Measurements from ENCODE around the gene RELT. TPM values are rescaled to one million over a fixed set of nuclear protein-coding genes. Genes with fewer than 3 reads are reported as not detected.

RELT gene
- total RNA-seq, 2 donors from 2014 or later = 2.0 to 7.0 TPM

DNA sequence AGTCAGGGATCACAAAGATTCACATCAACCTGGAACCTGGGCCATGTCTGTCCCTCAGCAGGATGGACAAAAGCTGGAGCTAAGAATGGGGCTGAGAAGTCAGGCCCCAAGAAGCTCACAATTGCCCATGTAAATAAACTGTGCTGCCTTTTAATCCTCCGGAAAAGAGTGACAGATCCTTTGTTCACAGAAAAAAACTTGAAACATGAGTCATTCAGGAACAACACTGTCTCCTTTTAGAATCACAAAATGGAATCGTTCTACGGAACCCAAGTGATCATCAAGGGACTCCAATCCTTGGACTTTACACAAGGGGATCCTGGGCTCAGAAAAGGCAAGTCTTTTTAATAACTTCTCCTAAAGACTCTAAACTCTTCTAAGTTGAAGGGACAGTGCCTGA is 36.1 kb downstream of the RELT start:
- H3K27ac ChIP-seq = no peak overlapping the region

DNA sequence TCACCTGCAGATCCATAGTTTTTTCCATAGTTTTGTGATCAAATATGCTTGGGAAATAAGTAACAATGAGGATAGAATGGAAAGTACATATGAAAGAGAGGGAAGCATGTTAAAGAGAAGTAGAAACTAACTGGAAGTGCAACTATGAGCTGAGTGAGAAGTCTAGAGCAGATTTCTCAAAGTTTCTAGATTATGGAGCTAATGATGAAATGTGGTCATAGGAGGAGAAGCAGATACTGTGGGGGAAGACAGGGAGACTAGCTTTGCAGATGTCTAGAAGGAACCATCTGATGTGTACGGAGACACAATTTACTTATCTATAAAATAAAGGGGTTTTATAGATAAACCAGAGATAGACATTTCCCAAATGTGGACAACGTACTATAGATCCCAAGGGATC is 37.1 kb downstream of the RELT start:
- Histone ChIP-seq H3K9me3 (no peaks in the 10 kb centered on the region), H3K4me3 (no peak overlapping the region), H3K4me1 (peaks cover 0 to 26% of the 10 kb centered on the region in 2 donors), H3K27ac (no peak overlapping the region), H3K27me3 (no peaks in the 10 kb centered on the region), H3K36me3 (peaks cover 16% of the 10 kb centered on the region)
- DNase-seq (ENCODE audit: low spot score) = no peak
- TF ChIP-seq CTCF (IDR thresholded peaks at IDR 0.05) = no peak

More for the DNA sequence above, 36.1 kb downstream of the RELT start:
- no peak for DNase-seq (ENCODE audit: low spot score)
- TF ChIP-seq CTCF (IDR thresholded peaks at IDR 0.05) = no peak
- peaks cover 0 to 26% of the 10 kb centered on the region in 2 donors for H3K4me1 ChIP-seq
- no peaks in the 10 kb centered on the region for H3K9me3 ChIP-seq
- H3K36me3 ChIP-seq = peaks cover 24% of the 10 kb centered on the region
- no peaks in the 10 kb centered on the region for H3K27me3 ChIP-seq
- H3K4me3 ChIP-seq = no peak overlapping the region

DNA sequence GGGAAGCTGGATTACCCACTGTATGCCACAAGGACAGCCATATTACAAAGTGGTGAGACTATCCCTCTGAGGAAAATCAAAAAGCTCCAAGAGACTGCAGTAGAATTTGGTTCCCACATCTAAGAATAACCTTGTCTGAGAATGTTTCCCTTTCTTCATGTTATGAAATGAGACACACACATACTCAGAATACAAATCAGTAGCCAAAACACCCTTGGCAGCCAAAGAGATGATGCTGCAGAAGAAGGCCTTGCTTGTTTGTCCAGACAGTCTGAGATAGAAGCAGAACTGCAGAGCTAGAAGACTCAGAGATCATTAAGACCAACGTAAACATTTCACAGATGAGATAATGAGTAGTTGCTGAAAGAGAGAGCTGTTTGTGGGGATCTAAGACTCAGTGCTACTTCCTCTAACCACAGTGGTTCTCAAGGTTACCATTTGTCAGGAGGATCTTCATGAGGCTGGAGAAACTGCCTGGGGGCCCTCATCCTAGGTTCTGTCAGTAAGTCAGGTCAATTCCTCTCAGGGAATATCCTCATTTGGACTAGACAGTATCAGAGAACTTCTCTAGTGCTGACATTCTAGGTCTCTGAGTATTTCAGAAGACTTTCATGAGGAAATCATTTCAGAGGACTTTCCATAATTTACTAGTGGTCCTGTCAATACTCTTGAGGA is 38.9 kb downstream of the RELT start:
- Histone ChIP-seq H3K36me3 (peaks cover 6% of the 10 kb centered on the region), H3K4me3 (no peak overlapping the region), H3K27ac (peak overlapping the region; percentile 31 to 59), H3K4me1 (peaks cover 0 to 26% of the 10 kb centered on the region in 2 donors), H3K9me3 (no peaks in the 10 kb centered on the region), H3K27me3 (no peaks in the 10 kb centered on the region)
- no peak for TF ChIP-seq CTCF (IDR thresholded peaks at IDR 0.05)
- DNase-seq (ENCODE audit: low spot score) = no peak

DNA sequence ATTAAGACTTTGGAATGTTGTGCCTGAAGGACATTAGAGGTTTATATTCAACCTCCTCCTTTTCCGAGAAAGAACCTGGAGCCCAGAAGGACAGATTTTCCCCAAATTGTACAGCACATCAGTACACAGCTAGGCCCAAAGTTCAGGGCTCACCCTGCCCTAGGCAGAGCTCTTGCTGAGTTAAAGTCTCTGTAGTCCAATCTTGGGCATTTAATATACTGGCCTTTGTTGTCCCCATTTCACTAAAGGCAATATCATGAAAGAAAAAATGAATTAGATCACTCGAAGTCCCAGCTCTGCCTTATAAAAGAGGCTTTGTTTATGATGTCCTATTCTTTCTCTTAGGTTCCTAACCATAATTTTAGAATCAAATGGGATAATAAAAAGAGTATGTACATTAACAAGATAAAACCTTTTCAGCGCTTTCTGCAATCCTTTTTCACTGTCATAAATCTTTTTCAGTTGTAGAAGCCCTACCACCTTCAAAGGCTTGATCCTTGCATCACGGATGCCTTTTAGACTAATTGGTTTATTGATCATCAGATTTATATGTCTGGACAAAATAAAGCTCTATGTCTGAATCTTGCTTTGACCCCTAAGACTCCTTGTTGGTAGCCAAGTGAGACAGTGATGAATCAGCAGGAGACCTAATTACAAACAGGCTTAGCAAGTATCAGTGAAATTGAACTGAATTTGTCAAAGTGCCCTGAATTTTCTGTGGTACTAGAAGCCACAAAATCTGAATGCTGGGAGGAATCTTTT is 39.8 kb downstream of the RELT start:
- Histone ChIP-seq H3K27me3 (no peaks in the 10 kb centered on the region), H3K4me1 (peaks cover 0 to 27% of the 10 kb centered on the region in 2 donors), H3K9me3 (no peaks in the 10 kb centered on the region), H3K27ac (peak overlapping the region; percentile 31 to 59), H3K4me3 (no peak overlapping the region), H3K36me3 (peaks cover 2% of the 10 kb centered on the region)
- TF ChIP-seq CTCF (IDR thresholded peaks at IDR 0.05) = no peak
- DNase-seq (ENCODE audit: low spot score) = no peak

DNA sequence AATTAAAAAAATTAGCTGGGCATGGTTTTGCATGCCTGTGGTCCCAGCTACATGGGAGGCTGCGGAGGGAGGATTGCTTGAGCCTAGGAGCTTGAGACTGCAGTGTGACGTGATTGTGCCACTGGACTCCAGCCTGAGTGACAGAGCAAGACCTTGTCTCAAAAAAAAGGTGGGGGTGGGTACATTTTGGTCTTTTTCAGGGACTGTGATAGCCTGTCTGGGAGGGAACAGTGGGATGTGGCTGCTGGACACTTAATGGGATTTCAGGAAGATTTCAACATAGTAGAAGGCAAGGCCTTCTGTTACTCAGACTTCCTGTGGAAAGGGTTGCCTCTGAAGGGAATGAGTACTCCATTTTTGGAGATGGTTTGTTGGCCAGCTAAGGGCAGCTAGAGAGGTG is 40.6 kb downstream of the RELT start:
- no peak for TF ChIP-seq CTCF (IDR thresholded peaks at IDR 0.05)
- Histone ChIP-seq H3K4me3 (no peak overlapping the region), H3K27ac (no peak overlapping the region), H3K36me3 (no peaks in the 10 kb centered on the region), H3K4me1 (peaks cover 0 to 34% of the 10 kb centered on the region in 2 donors), H3K27me3 (no peaks in the 10 kb centered on the region), H3K9me3 (no peaks in the 10 kb centered on the region)
- no peak for DNase-seq (ENCODE audit: low spot score)
